OCI-LY7 (cell line): ENCODE data around the gene PHF14. TPM values are rescaled to one million over a fixed set of nuclear protein-coding genes. Genes with fewer than 3 reads are reported as not detected.

Experiments
- BruUV-seq: library from RNA; stranded (reverse); fragments of 400-500 nt; replicated peaks from 2 replicates; lab custom pipeline; 2021; lab: Mats Ljungman, UMichigan
- CTCF ChIA-PET: fragments of 300-600 bp; sonication (Branson Sonifier 250); formaldehyde crosslinking; loops from one replicate; lab custom pipeline; 2022; ENCODE audit warnings: antibody characterized with exemption; ENCODE audit not compliant: unreplicated experiment; lab: Charles Lee
- POLR2A ChIA-PET: fragments of 300-600 bp; sonication (Branson Sonifier 250); formaldehyde crosslinking; loops from one replicate; lab custom pipeline; 2022; ENCODE audit warnings: antibody characterized with exemption; lab: Charles Lee
- DNase-seq: peaks from one replicate; pipeline ENCODE4 v3.0.0-alpha.2; 2015; ENCODE audit warnings: low spot score
- H2AFZ ChIP-seq: fragments of 200-600 bp; sonication (generic), shearing (Covaris generic); 2 replicates; pipeline ENCODE4 v1.6.1; 2014; ENCODE audit warnings: mild to moderate bottlenecking, antibody characterized with exemption, low read length, moderate library complexity
- H3K27ac ChIP-seq: fragments of 200-600 bp; sonication (generic); 2 replicates; pipeline ENCODE4 v1.5.1; 2014; ENCODE audit warnings: mixed run types, low read depth, mild to moderate bottlenecking, moderate library complexity, low read length, inconsistent platforms; ENCODE audit not compliant: poor library complexity, severe bottlenecking
- H3K36me3 ChIP-seq: fragments of 200-600 bp; sonication (generic); 2 replicates; pipeline ENCODE4 v1.6.1; 2014; ENCODE audit warnings: mild to moderate bottlenecking, antibody characterized with exemption, low read length, moderate library complexity, mixed read lengths; ENCODE audit not compliant: insufficient read depth
- H3K4me1 ChIP-seq: fragments of 200-600 bp; sonication (generic); 2 replicates; pipeline ENCODE4 v1.5.1; 2014; ENCODE audit warnings: mild to moderate bottlenecking, low read length; ENCODE audit not compliant: insufficient read depth, poor library complexity, severe bottlenecking
- H3K4me2 ChIP-seq: fragments of 200-600 bp; sonication (generic); 2 replicates; pipeline ENCODE4 v1.6.1; 2014; ENCODE audit warnings: mild to moderate bottlenecking, low read length
- H3K4me3 ChIP-seq: fragments of 200-600 bp; sonication (generic); 2 replicates; pipeline ENCODE4 v1.5.1; 2014; ENCODE audit warnings: mild to moderate bottlenecking, low read depth, low read length; ENCODE audit not compliant: poor library complexity, severe bottlenecking
- H3K79me2 ChIP-seq: fragments of 200-600 bp; sonication (generic); 2 replicates; pipeline ENCODE4 v1.6.1; 2016; ENCODE audit warnings: low read depth, mild to moderate bottlenecking, low read length, moderate library complexity, mixed read lengths; ENCODE audit not compliant: insufficient read depth
- H3K9me2 ChIP-seq: fragments of 200-600 bp; sonication (generic); 2 replicates; pipeline ENCODE4 v1.6.1; 2016; ENCODE audit warnings: mild to moderate bottlenecking, low read length, mixed read lengths; ENCODE audit not compliant: insufficient read depth
- H3K9me3 ChIP-seq: fragments of 200-600 bp; sonication (generic); 2 replicates; pipeline ENCODE4 v1.6.1; 2014; ENCODE audit warnings: mild to moderate bottlenecking, mixed run types, low read length, mixed read lengths
- H4K20me1 ChIP-seq: fragments of 200-600 bp; sonication (generic); 2 replicates; pipeline ENCODE4 v1.6.1; 2014; ENCODE audit warnings: mild to moderate bottlenecking, antibody characterized with exemption, low read length, moderate library complexity, mixed read lengths; ENCODE audit not compliant: insufficient read depth
- EZH2phosphoT487 ChIP-seq: fragments of 200-600 bp; sonication (generic); IDR thresholded peaks from 2 replicates; pipeline ENCODE4 v1.6.1; 2018; ENCODE audit warnings: low read depth, borderline replicate concordance, mild to moderate bottlenecking, mixed run types, antibody characterized with exemption, low read length, moderate library complexity, mixed read lengths
- intact Hi-C: fragments of 100-400 bp; cut with micrococcal nuclease; formaldehyde crosslinking; loops from one replicate; pipeline ENCODE4 v1.10.0; 2022; ENCODE audit not compliant: unreplicated experiment
- total RNA-seq, 2 experiments: library from RNA; depleted of rRNA in 1 of 2; stranded (reverse); fragments of >200 nt in 1 of 2; shearing (Covaris generic) in 1 of 2; gene quantifications; 2 replicates each; pipeline ENCODE4 v1.2.3, GENCODE V29; 2014 to 2022
- TF ChIP-seq, protein P1 (sequence below): fragments of 200-600 bp; sonication (generic); conservative IDR thresholded peaks from 2 replicates; pipeline ENCODE4 v1.5.1; 2014; ENCODE audit warnings: mild to moderate bottlenecking, antibody characterized with exemption, low read length, moderate library complexity, mixed read lengths

The PHF14 gene
- total RNA-seq, 2 experiments from 2014 or later: 39.9 to 55.5 TPM

DNA sequence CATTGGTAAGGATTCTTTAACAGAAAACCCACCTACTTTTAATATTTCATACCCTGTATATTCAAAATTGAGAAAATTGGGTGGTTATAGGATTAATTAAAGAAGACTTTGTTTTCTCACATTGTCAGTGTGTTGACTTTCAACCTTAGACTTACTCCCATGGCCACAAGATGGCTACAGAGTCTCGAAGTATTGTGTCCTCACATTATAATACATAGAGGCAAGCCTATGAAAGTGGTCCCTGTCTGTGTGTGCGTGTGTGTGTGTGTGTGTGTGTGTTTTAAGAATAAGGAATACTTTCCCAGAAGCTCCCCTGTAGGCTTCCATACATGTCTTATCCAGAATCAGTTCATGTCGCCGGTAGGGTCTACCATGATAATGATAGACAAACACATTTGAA is 180.0 kb downstream of the PHF14 start:
- Histone ChIP-seq H4K20me1 (no peaks in the 10 kb centered on the region), H3K36me3 (peaks cover 4% of the 10 kb centered on the region; the same call in 1 of the 2 replicates), H3K4me3 (no peak overlapping the region), H3K9me3 (no peaks in the 10 kb centered on the region), H2AFZ (no peak overlapping the region), H3K4me2 (no peak overlapping the region), H3K4me1 (no peaks in the 10 kb centered on the region), H3K27ac (no peak overlapping the region), H3K9me2 (no peaks in the 10 kb centered on the region), H3K79me2 (no peaks in the 10 kb centered on the region)
- no TSS peak for BruUV-seq
- no peak for DNase-seq
- intact Hi-C loops: no loop called here
- no peak for TF ChIP-seq EZH2phosphoT487
- TF ChIP-seq, protein P1, sequence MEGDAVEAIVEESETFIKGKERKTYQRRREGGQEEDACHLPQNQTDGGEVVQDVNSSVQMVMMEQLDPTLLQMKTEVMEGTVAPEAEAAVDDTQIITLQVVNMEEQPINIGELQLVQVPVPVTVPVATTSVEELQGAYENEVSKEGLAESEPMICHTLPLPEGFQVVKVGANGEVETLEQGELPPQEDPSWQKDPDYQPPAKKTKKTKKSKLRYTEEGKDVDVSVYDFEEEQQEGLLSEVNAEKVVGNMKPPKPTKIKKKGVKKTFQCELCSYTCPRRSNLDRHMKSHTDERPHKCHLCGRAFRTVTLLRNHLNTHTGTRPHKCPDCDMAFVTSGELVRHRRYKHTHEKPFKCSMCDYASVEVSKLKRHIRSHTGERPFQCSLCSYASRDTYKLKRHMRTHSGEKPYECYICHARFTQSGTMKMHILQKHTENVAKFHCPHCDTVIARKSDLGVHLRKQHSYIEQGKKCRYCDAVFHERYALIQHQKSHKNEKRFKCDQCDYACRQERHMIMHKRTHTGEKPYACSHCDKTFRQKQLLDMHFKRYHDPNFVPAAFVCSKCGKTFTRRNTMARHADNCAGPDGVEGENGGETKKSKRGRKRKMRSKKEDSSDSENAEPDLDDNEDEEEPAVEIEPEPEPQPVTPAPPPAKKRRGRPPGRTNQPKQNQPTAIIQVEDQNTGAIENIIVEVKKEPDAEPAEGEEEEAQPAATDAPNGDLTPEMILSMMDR: no peak
- POLR2A ChIA-PET: no interaction called here
- CTCF ChIA-PET: no interaction called here

DNA sequence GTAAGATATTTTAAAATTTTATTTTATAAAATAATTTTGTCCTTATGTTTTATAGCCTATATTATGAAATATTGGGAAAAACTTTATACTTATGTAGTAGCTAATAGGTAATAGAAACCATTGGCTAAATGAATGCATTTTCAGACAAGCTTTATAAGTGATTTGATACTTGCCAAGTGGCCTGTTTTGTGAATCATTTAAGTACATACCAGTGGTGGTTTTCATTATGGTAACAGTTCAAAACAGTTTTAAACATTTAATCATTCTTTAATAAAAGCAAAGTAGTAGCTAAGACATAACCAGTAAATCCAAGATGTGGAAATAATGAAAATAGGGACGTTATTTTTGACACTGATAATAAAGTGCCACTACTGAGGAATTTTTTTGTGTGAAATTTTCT is 182.2 kb downstream of the PHF14 start:
- BruUV-seq: no TSS peak
- no peak overlapping the region for H3K4me2 ChIP-seq
- ChIA-PET POLR2A (interaction anchor here (0.6 to 1.2 kb wide), 4 partner anchors 20 to 1266 kb away, joined by 3 to 5 read pairs (median 3); no protein-coding TSS in a partner anchor), CTCF (no interaction called here)
- no peaks in the 10 kb centered on the region for H3K79me2 ChIP-seq
- TF ChIP-seq EZH2phosphoT487: no peak
- TF ChIP-seq, protein P1: no peak
- no peak overlapping the region for H3K27ac ChIP-seq
- H3K4me3 ChIP-seq: no peak overlapping the region
- no peak for DNase-seq
- H3K4me1 ChIP-seq: no peaks in the 10 kb centered on the region
- no peaks in the 10 kb centered on the region for H3K9me2 ChIP-seq
- no peaks in the 10 kb centered on the region for H3K36me3 ChIP-seq
- H2AFZ ChIP-seq: no peak overlapping the region
- no peaks in the 10 kb centered on the region for H3K9me3 ChIP-seq
- no peaks in the 10 kb centered on the region for H4K20me1 ChIP-seq
- intact Hi-C loops: no loop called here

DNA sequence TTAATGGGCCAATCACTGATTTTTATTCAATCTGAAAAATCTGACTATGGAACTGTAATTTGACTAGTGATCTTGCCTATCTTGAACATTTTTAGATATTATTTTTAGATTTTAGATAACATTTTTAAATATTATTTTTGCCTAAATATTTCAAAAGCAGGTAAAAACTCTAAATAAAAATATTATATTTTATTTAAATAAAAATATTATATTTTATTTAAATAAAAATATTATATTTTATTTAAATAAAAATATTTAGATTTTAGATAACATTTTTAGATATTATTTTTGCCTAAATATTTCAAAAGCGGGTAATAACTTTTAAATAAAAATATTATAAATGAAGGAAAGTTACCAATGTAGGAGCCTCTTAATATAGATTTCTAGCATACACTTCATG is 187.8 kb downstream of the PHF14 start:
- no peaks in the 10 kb centered on the region for H3K36me3 ChIP-seq
- DNase-seq: no peak
- POLR2A ChIA-PET: no interaction called here
- no peaks in the 10 kb centered on the region for H3K9me3 ChIP-seq
- no peaks in the 10 kb centered on the region for H4K20me1 ChIP-seq
- BruUV-seq: no TSS peak
- no peak overlapping the region for H2AFZ ChIP-seq
- no peaks in the 10 kb centered on the region for H3K4me1 ChIP-seq
- CTCF ChIA-PET: no interaction called here
- no peaks in the 10 kb centered on the region for H3K9me2 ChIP-seq
- H3K4me2 ChIP-seq: no peak overlapping the region
- H3K27ac ChIP-seq: no peak overlapping the region
- H3K79me2 ChIP-seq: no peaks in the 10 kb centered on the region
- intact Hi-C loops: no loop called here
- TF ChIP-seq, protein P1: no peak
- TF ChIP-seq EZH2phosphoT487: no peak
- H3K4me3 ChIP-seq: no peak overlapping the region
